Cardiac muscle cell (in vitro differentiated cells and primary cell): Measurements from ENCODE around the gene ZFP62. TPM values are rescaled to one million over a fixed set of nuclear protein-coding genes. Genes with fewer than 3 reads are reported as not detected.

Experiments
- DNase-seq, 2 donors: peaks; one replicate each; pipeline versions ENCODE4 v3.0.0 to v3.0.0-alpha.2; 2010 to 2017; ENCODE audit warnings: low read depth in 1 of 2, low spot score in 1 of 2
- H3K27ac ChIP-seq: fragments of 200-600 bp; sonication (generic); 2 replicates; pipeline ENCODE4 v1.5.1; 2016
- H3K27me3 ChIP-seq: fragments of 200-600 bp; sonication (generic); 2 replicates; pipeline ENCODE4 v1.6.0; 2016; ENCODE audit warnings: control low read depth
- H3K36me3 ChIP-seq: fragments of 200-600 bp; sonication (generic); 2 replicates; pipeline ENCODE4 v1.5.1; 2016; ENCODE audit warnings: control low read depth
- H3K4me1 ChIP-seq: fragments of 200-600 bp; sonication (generic); 2 replicates; pipeline ENCODE4 v1.8.1; 2017; ENCODE audit warnings: low read depth, mild to moderate bottlenecking, mixed run types
- H3K4me3 ChIP-seq: fragments of 200-600 bp; sonication (generic); 2 replicates; pipeline ENCODE4 v1.5.1; 2016; ENCODE audit warnings: mild to moderate bottlenecking
- H3K9me3 ChIP-seq: fragments of 200-600 bp; sonication (generic); 2 replicates; pipeline ENCODE4 v1.5.1; 2017; ENCODE audit warnings: low read depth, mild to moderate bottlenecking, control low read depth
- polyA plus RNA-seq: library from polyadenylated mRNA; unstranded; fragments of >200 nt; fragmentation: Nextera tagmentation; extraction: Ambion mirVana; gene quantifications from 2 replicates; pipeline ENCODE4 v1.2.1, GENCODE V29; 2016
- total RNA-seq: library from RNA; depleted of rRNA; stranded (reverse); fragments of >200 nt; gene quantifications from 2 replicates; pipeline ENCODE4 v1.2.3, GENCODE V29; 2016
- TF ChIP-seq, protein P1 (sequence below): IDR thresholded peaks from 2 replicates; pipeline ENCODE4 v1.5.1; 2012; ENCODE audit warnings: low read depth, mild to moderate bottlenecking, low read length

Gene ZFP62
- total and polyA plus RNA-seq, 2 experiments from 2014 or later: 15.9 to 30.0 TPM

DNA sequence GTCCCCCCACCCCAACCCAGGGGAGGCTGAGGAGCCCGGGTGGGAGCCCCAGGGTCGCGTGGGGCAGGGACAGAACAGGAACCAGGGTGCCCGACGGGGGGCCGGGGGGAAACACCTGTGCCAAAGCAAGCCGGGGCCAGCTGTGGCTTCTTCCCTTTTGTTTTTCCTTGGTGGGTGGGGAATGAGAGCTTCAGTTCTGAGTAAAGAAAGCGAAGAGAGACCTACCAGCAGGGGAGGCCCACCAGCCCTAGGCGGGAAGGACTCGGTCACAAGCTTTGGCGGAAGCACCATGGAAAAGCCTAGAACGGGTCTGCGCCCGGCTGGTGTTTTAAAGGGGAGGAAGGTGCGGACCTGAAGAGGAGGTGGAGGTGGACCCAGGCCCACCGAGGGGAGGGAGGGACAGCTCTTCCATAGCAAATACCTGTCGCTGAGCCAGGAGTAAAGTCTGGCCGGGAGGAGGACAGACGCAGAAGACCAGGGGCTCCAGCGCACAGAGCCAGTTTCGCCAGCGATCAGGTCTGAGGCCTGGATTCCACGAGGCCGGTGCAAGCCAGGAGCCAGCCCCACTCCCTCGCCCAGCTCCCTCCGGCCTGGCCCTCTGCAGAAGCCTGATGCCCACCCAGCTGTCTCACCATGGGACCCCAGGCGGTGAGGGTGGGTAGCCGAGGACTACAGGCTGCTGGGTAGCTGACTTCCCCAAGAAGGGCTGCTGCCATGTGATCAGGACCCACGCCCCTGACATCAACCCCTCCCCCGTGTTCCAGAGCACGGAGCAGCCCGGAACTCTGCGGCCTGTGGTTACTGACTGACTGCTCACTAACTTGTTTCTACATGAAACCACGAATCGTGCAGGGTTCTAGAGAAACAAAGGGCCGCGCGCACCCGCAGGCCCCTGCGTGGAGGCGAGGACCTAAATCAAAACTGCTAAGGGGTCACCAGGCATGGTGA is 57.6 kb downstream of the ZFP62 start:
- peak overlapping the region; percentile 91 for H3K4me3 ChIP-seq
- peak overlapping the region; percentile 93 for H3K27ac ChIP-seq
- no peaks in the 10 kb centered on the region for H3K36me3 ChIP-seq
- no peaks in the 10 kb centered on the region for H3K27me3 ChIP-seq
- H3K9me3 ChIP-seq: no peaks in the 10 kb centered on the region
- peaks cover 25% of the 10 kb centered on the region for H3K4me1 ChIP-seq
- TF ChIP-seq, protein P1, sequence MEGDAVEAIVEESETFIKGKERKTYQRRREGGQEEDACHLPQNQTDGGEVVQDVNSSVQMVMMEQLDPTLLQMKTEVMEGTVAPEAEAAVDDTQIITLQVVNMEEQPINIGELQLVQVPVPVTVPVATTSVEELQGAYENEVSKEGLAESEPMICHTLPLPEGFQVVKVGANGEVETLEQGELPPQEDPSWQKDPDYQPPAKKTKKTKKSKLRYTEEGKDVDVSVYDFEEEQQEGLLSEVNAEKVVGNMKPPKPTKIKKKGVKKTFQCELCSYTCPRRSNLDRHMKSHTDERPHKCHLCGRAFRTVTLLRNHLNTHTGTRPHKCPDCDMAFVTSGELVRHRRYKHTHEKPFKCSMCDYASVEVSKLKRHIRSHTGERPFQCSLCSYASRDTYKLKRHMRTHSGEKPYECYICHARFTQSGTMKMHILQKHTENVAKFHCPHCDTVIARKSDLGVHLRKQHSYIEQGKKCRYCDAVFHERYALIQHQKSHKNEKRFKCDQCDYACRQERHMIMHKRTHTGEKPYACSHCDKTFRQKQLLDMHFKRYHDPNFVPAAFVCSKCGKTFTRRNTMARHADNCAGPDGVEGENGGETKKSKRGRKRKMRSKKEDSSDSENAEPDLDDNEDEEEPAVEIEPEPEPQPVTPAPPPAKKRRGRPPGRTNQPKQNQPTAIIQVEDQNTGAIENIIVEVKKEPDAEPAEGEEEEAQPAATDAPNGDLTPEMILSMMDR: peak; percentile 19
- DNase-seq: peak; percentile 39 to 42

DNA sequence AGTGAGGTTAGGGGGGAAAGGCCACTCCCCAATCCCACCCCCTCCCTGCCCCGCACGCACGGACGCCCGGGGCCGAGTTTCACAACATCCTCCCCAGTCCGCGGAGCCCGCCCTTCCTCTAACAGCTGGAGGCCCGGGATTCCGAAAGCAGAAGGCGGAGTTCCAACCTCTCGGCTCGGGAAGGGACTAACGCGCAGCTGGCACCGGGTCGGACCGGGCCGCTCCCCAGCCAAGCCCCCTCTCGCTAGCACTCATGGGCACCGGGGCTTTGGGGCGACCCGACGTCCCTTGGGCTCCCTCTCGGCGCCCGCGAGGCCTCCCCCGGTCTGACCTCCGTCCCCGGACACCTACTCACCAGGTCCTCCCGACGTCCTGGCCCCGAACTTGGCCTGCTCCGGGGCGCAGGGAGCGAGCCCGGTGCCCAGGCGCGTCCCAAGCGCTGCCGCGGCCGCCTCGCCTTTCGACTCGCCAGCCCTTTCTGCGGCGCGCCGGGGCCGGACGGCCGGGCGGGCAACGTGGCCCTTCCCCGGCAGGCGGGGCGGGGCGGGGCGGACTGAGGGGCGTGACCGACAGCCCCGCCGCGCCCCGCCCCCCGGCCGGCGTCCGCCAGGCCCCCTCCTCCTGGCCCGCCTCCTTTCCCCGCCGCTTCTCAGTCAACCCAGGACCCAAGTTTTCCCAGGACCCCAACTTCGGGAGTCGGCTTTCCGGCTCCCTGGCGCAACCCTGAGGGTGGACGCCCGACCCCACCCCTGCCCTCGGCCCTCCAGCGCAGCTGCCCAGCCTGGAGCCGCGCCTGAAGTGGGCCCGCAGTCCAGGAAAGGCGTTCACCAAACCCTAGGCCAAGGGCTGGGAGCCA is 58.5 kb downstream of the ZFP62 start, which contains the start of gene MGAT1:
Gene MGAT1 (minus strand): TSS at position 482 of the 856 bp plus-strand sequence. CDS start 9,835 bp downstream, outside the sequence.
- TF ChIP-seq, protein P1: no peak
- no peaks in the 10 kb centered on the region for H3K27me3 ChIP-seq
- peaks cover 20% of the 10 kb centered on the region for H3K4me1 ChIP-seq
- H3K27ac ChIP-seq: peak within 1 kb of the TSS; percentile 93
- no peaks in the 10 kb centered on the region for H3K9me3 ChIP-seq
- no peaks in the 10 kb centered on the region for H3K36me3 ChIP-seq
- DNase-seq: peak; percentile 88 to 93
- H3K4me3 ChIP-seq: peak within 1 kb of the TSS; percentile 91

- peak in 1 of 2 donors; percentile 57 for DNase-seq
- peak overlapping the region; percentile 91 for H3K4me3 ChIP-seq
- TF ChIP-seq, protein P1: no peak
- peak overlapping the region; percentile 82 for H3K27ac ChIP-seq
- no peaks in the 10 kb centered on the region for H3K9me3 ChIP-seq
- H3K4me1 ChIP-seq: peaks cover 20% of the 10 kb centered on the region
- no peaks in the 10 kb centered on the region for H3K27me3 ChIP-seq
- H3K36me3 ChIP-seq: no peaks in the 10 kb centered on the region
Measured at GRCh38 chr5:180801596-180802324, 59.3 kb downstream of the ZFP62 start.

GRCh38 chr5:180799902-180800801 is 60.9 kb downstream of the ZFP62 start:
- peaks cover 20% of the 10 kb centered on the region for H3K4me1 ChIP-seq
- no peaks in the 10 kb centered on the region for H3K9me3 ChIP-seq
- H3K36me3 ChIP-seq: no peaks in the 10 kb centered on the region
- no peak overlapping the region for H3K4me3 ChIP-seq
- no peaks in the 10 kb centered on the region for H3K27me3 ChIP-seq
- TF ChIP-seq, protein P1: peak; percentile 25
- DNase-seq: peak in 1 of 2 donors; percentile 53
- peak overlapping the region; percentile 29 for H3K27ac ChIP-seq
